ENCODE results near the gene OR2F2. TPM values are rescaled to one million over a fixed set of nuclear protein-coding genes. Genes with fewer than 3 reads are reported as not detected.

Gene OR2F2
- total RNA-seq, 1 experiment from 2014 or later, result not detected

GRCh38 chr7:143892527-143893300, 42.3 kb upstream of the OR2F2 start:
- peaks cover 9% of the 10 kb centered on the region for H3K9me3 Mint-ChIP-seq (ENCODE audit: unreplicated experiment)
- no peaks in the 10 kb centered on the region; the same call in 1 of the 2 replicates for H3K36me3 ChIP-seq (ENCODE audit: control insufficient read depth, insufficient read depth, low read length)
- no peak overlapping the region for H3K4me3 Mint-ChIP-seq (ENCODE audit: unreplicated experiment)
- H3K27me3 ChIP-seq (replicated peaks; ENCODE audit: control insufficient read depth, insufficient read depth, low read length), result no peaks in the 10 kb centered on the region
- H3K36me3 Mint-ChIP-seq (ENCODE audit: insufficient read depth, unreplicated experiment), result peaks cover 41% of the 10 kb centered on the region
- peaks cover 12% of the 10 kb centered on the region; the same call in 1 of the 2 replicates for H3K9me3 ChIP-seq
- POLR2A ChIA-PET, result no interaction called here
- BruUV-seq (replicated peaks), result no TSS peak
- H3K27me3 Mint-ChIP-seq (ENCODE audit: insufficient read depth, unreplicated experiment), result no peaks in the 10 kb centered on the region
- CTCF ChIA-PET, result interaction anchor here (0.6 kb wide), 3 partner anchors 9 to 18 kb away, joined by 3 to 10 read pairs (median 3); partner anchors contain the start of gene TCAF1
- peak; percentile 15 to 22 for TF ChIP-seq CTCF (IDR thresholded peaks at IDR 0.05; ENCODE audit: insufficient read depth in 1 of 2, low read depth in 1 of 2, low read length in 1 of 2, severe bottlenecking in 1 of 2, unreplicated experiment in 1 of 2)
- peak in 1 of 2 experiments; percentile 35 for DNase-seq
- intact Hi-C loops (cut with micrococcal nuclease; ENCODE audit: unreplicated experiment), result no loop called here
- no peak overlapping the region for H3K27ac Mint-ChIP-seq (ENCODE audit: unreplicated experiment)
- no peak overlapping the region for H3K4me3 ChIP-seq (ENCODE audit: low read depth, low read length)
- H3K4me1 ChIP-seq, result no peaks in the 10 kb centered on the region
- H3K4me1 Mint-ChIP-seq (ENCODE audit: low read depth, unreplicated experiment), result peaks cover 12% of the 10 kb centered on the region

GRCh38 chr7:143896667-143897066, 38.4 kb upstream of the OR2F2 start:
- H3K36me3 ChIP-seq (ENCODE audit: control insufficient read depth, insufficient read depth, low read length), result 0 out of 2 replicates have a peak, but pooled peaks cover 1% of the 10 kb centered on the region
- peaks cover 12% of the 10 kb centered on the region; the same call in 1 of the 2 replicates for H3K9me3 ChIP-seq
- H3K27me3 ChIP-seq (replicated peaks; ENCODE audit: control insufficient read depth, insufficient read depth, low read length), result no peaks in the 10 kb centered on the region
- DNase-seq, result no peak
- ChIA-PET CTCF (no interaction called here), POLR2A (no interaction called here)
- Mint-ChIP-seq H3K27me3 (ENCODE audit: insufficient read depth, unreplicated experiment) (no peaks in the 10 kb centered on the region), H3K36me3 (ENCODE audit: insufficient read depth, unreplicated experiment) (peaks cover 19% of the 10 kb centered on the region), H3K9me3 (ENCODE audit: unreplicated experiment) (peaks cover 6% of the 10 kb centered on the region), H3K4me1 (ENCODE audit: low read depth, unreplicated experiment) (peaks cover 23% of the 10 kb centered on the region), H3K4me3 (ENCODE audit: unreplicated experiment) (no peak overlapping the region), H3K27ac (ENCODE audit: unreplicated experiment) (no peak overlapping the region)
- intact Hi-C loops (cut with micrococcal nuclease; ENCODE audit: unreplicated experiment), result no loop called here
- BruUV-seq (replicated peaks), result no TSS peak
- peaks cover 13% of the 10 kb centered on the region for H3K4me1 ChIP-seq
- TF ChIP-seq CTCF (IDR thresholded peaks at IDR 0.05; ENCODE audit: insufficient read depth in 1 of 2, low read depth in 1 of 2, low read length in 1 of 2, severe bottlenecking in 1 of 2, unreplicated experiment in 1 of 2), result no peak
- no peak overlapping the region for H3K4me3 ChIP-seq (ENCODE audit: low read depth, low read length)

- BruUV-seq (replicated peaks), result no TSS peak
- Mint-ChIP-seq H3K27me3 (ENCODE audit: insufficient read depth, unreplicated experiment) (no peaks in the 10 kb centered on the region), H3K27ac (ENCODE audit: unreplicated experiment) (peak overlapping the region; percentile 94), H3K9me3 (ENCODE audit: unreplicated experiment) (no peaks in the 10 kb centered on the region), H3K4me3 (ENCODE audit: unreplicated experiment) (peak overlapping the region; percentile 92), H3K4me1 (ENCODE audit: low read depth, unreplicated experiment) (peaks cover 22% of the 10 kb centered on the region), H3K36me3 (ENCODE audit: insufficient read depth, unreplicated experiment) (peaks cover 13% of the 10 kb centered on the region)
- CTCF ChIA-PET, result interaction anchor here (3.5 kb wide), 1 partner anchor 229 kb away, joined by 20 read pairs; no protein-coding TSS in a partner anchor
- DNase-seq, result no peak
- Histone ChIP-seq H3K4me1 (peaks cover 13% of the 10 kb centered on the region), H3K36me3 (ENCODE audit: control insufficient read depth, insufficient read depth, low read length) (0 out of 2 replicates have a peak, but pooled peaks cover 1% of the 10 kb centered on the region), H3K4me3 (ENCODE audit: low read depth, low read length) (no peak overlapping the region), H3K9me3 (no peaks in the 10 kb centered on the region; the same call in 1 of the 2 replicates), H3K27me3 (replicated peaks; ENCODE audit: control insufficient read depth, insufficient read depth, low read length) (no peaks in the 10 kb centered on the region)
- intact Hi-C loops (cut with micrococcal nuclease; ENCODE audit: unreplicated experiment), result no loop called here
- TF ChIP-seq CTCF (IDR thresholded peaks at IDR 0.05; ENCODE audit: insufficient read depth in 1 of 2, low read depth in 1 of 2, low read length in 1 of 2, severe bottlenecking in 1 of 2, unreplicated experiment in 1 of 2), result no peak
- POLR2A ChIA-PET, result no interaction called here
Measured at GRCh38 chr7:143898810-143899209, 36.2 kb upstream of the OR2F2 start.
